HEK293 (cell line): ENCODE measurements around the gene DGKD.

Source experiments
- CTCF ChIA-PET: fragments of 350-600 bp; formaldehyde crosslinking; extraction: SDS; loops from one replicate; lab custom pipeline; 2021; ENCODE audit warnings: antibody characterized with exemption; lab: Yijun Ruan, JAX
- POLR2A ChIA-PET: fragments of 300-600 bp; formaldehyde crosslinking; extraction: SDS; loops from one replicate; lab custom pipeline; 2020; ENCODE audit warnings: antibody characterized with exemption, inconsistent platforms; lab: Yijun Ruan, JAX
- H3K27ac ChIP-seq: fragments of 200-500 bp; sonication (Bioruptor generic); 2 replicates; pipeline ENCODE4 v1.5.1; 2014; ENCODE audit warnings: low read depth, low read length, control low read depth, inconsistent platforms; ENCODE audit errors: extremely low read depth
- H3K36me3 ChIP-seq, 2 experiments: fragments of 200-500 bp in 1 of 2; sonication (Bioruptor generic) in 1 of 2; 1 replicate in 1 of 2; 2 replicates in 1 of 2; pipeline ENCODE4 v1.5.1; 2014 to 2017; ENCODE audit warnings: inconsistent platforms in 2 of 2, low read length in 2 of 2; ENCODE audit not compliant: control insufficient read depth in 2 of 2, insufficient read depth in 1 of 2
- H3K4me1 ChIP-seq: fragments of 200-500 bp; sonication (Bioruptor generic); 2 replicates; pipeline ENCODE4 v1.5.1; 2014; ENCODE audit warnings: mild to moderate bottlenecking, low read length, inconsistent platforms; ENCODE audit not compliant: control insufficient read depth, insufficient read depth
- H3K4me3 ChIP-seq: 2 replicates; pipeline ENCODE4 v1.5.1; 2011; ENCODE audit warnings: low read depth, mild to moderate bottlenecking, control low read depth, low read length, moderate library complexity
- H3K9me3 ChIP-seq: fragments of 200-500 bp; sonication (Bioruptor generic); 2 replicates; pipeline ENCODE4 v1.5.1; 2014; ENCODE audit warnings: low read depth, low read length, inconsistent platforms; ENCODE audit not compliant: control insufficient read depth, insufficient read depth
- AEBP2 ChIP-seq: fragments of 450-650 bp; formaldehyde crosslinking; IDR thresholded peaks from 2 replicates; pipeline ENCODE4 v1.5.1; 2016; ENCODE audit warnings: missing biosample characterization, missing genetic modification characterization, borderline replicate concordance
- CTCF ChIP-seq: fragments of 450-650 bp; formaldehyde crosslinking; IDR thresholded peaks from 2 replicates; pipeline ENCODE4 v1.5.1; 2016; ENCODE audit warnings: missing biosample characterization, missing genetic modification characterization
- KLF8 ChIP-seq: fragments of 450-650 bp; formaldehyde crosslinking; IDR thresholded peaks from 2 replicates; pipeline ENCODE4 v1.5.1; 2016; ENCODE audit warnings: missing biosample characterization, missing genetic modification characterization
- REST ChIP-seq: fragments of 450-650 bp; formaldehyde crosslinking; IDR thresholded peaks from 2 replicates; pipeline ENCODE4 v1.5.1; 2016; ENCODE audit warnings: missing biosample characterization, missing genetic modification characterization
- SALL2 ChIP-seq: fragments of 450-650 bp; formaldehyde crosslinking; IDR thresholded peaks from 2 replicates; pipeline ENCODE4 v1.5.0; 2017; ENCODE audit warnings: missing biosample characterization, mild to moderate bottlenecking, missing genetic modification characterization, borderline replicate concordance
- SETDB1 ChIP-seq: IDR thresholded peaks from one replicate; pipeline ENCODE4 v1.6.1; 2017; ENCODE audit warnings: mild to moderate bottlenecking, low read length, moderate library complexity, mixed read lengths; ENCODE audit not compliant: insufficient read length
- ZBTB26 ChIP-seq: fragments of 450-650 bp; formaldehyde crosslinking; optimal IDR thresholded peaks from 2 replicates; pipeline ENCODE3; 2016; ENCODE audit warnings: missing biosample characterization, mild to moderate bottlenecking, missing genetic modification characterization
- ZFP69B ChIP-seq: fragments of 450-650 bp; formaldehyde crosslinking; IDR thresholded peaks from 2 replicates; pipeline ENCODE4 v1.5.1; 2016; ENCODE audit warnings: missing biosample characterization, missing genetic modification characterization
- ZNF148 ChIP-seq: fragments of 450-650 bp; formaldehyde crosslinking; IDR thresholded peaks from 2 replicates; pipeline ENCODE4 v1.5.0; 2017; ENCODE audit warnings: missing biosample characterization, missing genetic modification characterization, borderline replicate concordance
- ZNF266 ChIP-seq: fragments of 450-650 bp; formaldehyde crosslinking; IDR thresholded peaks from 2 replicates; pipeline ENCODE4 v1.5.1; 2016; ENCODE audit warnings: missing biosample characterization, missing genetic modification characterization, low read depth
- ZNF501 ChIP-seq: fragments of 450-650 bp; formaldehyde crosslinking; IDR thresholded peaks from 2 replicates; pipeline ENCODE4 v1.5.1; 2016; ENCODE audit warnings: missing biosample characterization, missing genetic modification characterization
- ZNF707 ChIP-seq: fragments of 450-650 bp; formaldehyde crosslinking; IDR thresholded peaks from 2 replicates; pipeline ENCODE4 v1.5.1; 2016; ENCODE audit warnings: missing biosample characterization, missing genetic modification characterization
- ZNF747 ChIP-seq: fragments of 450-650 bp; formaldehyde crosslinking; IDR thresholded peaks from 2 replicates; pipeline ENCODE4 v1.5.1; 2016; ENCODE audit warnings: missing biosample characterization, missing genetic modification characterization
- ZNF768 ChIP-seq: fragments of 450-650 bp; formaldehyde crosslinking; IDR thresholded peaks from 2 replicates; pipeline ENCODE4 v1.5.1; 2018; ENCODE audit warnings: missing biosample characterization, mild to moderate bottlenecking, missing genetic modification characterization
- ZXDB ChIP-seq: fragments of 450-650 bp; formaldehyde crosslinking; IDR thresholded peaks from 2 replicates; pipeline ENCODE4 v1.5.1; 2016; ENCODE audit warnings: missing biosample characterization, missing genetic modification characterization

DGKD gene

GRCh38 chr2:233367586-233367985 lies 13.3 kb downstream of the DGKD start:
- ChIA-PET CTCF (interaction anchor here (0.6 kb wide), 1 partner anchor 27 kb away, joined by 3 read pairs; no protein-coding TSS in a partner anchor), POLR2A (no interaction called here)
- H3K9me3 ChIP-seq = no peaks in the 10 kb centered on the region
- no peak overlapping the region for H3K27ac ChIP-seq
- TF ChIP-seq ZNF266 (tag by site-specific recombination) (no peak), ZFP69B (tag by site-specific recombination) (no peak), ZNF501 (tag by site-specific recombination) (no peak), ZNF768 (tag by site-specific recombination) (no peak), AEBP2 (tag by site-specific recombination) (no peak), ZNF747 (no peak), CTCF (tag by site-specific recombination) (no peak), ZNF148 (tag by site-specific recombination) (no peak), SETDB1 (no peak), REST (tag by site-specific recombination) (no peak), ZXDB (tag by site-specific recombination) (no peak), ZBTB26 (tag by site-specific recombination) (no peak), KLF8 (no peak), SALL2 (no peak), ZNF707 (tag by site-specific recombination) (no peak)
- 0 out of 2 replicates have a peak, but pooled peaks cover 3% of the 10 kb centered on the region for H3K4me1 ChIP-seq
- peaks cover 5 to 14% of the 10 kb centered on the region in 2 experiments; a peak in 2 of 3 replicates for H3K36me3 ChIP-seq
- H3K4me3 ChIP-seq = no peak overlapping the region
